ENCODE measurements around the gene DLX3.
"Not testable (repeated sequence)": the region's sequence is repeated elsewhere in the genome, so short reads cannot be mapped to it uniquely, and the experiment has no call there.

Gene DLX3

GRCh38 chr17:49995055-49995738, at the start of gene DLX3:
TSS of gene DLX3 (minus strand) at chr17:49995224. CDS start at chr17:49994998, 226 bp downstream.
- no peak for DNase-seq (ENCODE audit: low read depth)

- no peak for DNase-seq (ENCODE audit: low read depth)
Measured at GRCh38 chr17:50044483-50044882, 49.5 kb upstream of the DLX3 start.

- DNase-seq (ENCODE audit: low read depth): no peak
Measured at GRCh38 chr17:50043290-50044148, 48.5 kb upstream of the DLX3 start.

GRCh38 chr17:50042211-50042610, 47.2 kb upstream of the DLX3 start:
- DNase-seq (ENCODE audit: low read depth): no peak

- not testable (repeated sequence) for DNase-seq (ENCODE audit: low read depth)
Measured at GRCh38 chr17:50040496-50040895, 45.5 kb upstream of the DLX3 start.

GRCh38 chr17:50039058-50039457, 44.0 kb upstream of the DLX3 start:
- DNase-seq (ENCODE audit: low read depth): no peak

- no peak for DNase-seq (ENCODE audit: low read depth)
Measured at GRCh38 chr17:50037321-50038107, 42.5 kb upstream of the DLX3 start.

GRCh38 chr17:50036455-50037261, 41.6 kb upstream of the DLX3 start:
- DNase-seq (ENCODE audit: low read depth): no peak

- DNase-seq (ENCODE audit: low read depth): no peak
Measured at GRCh38 chr17:50035945-50036344, 40.9 kb upstream of the DLX3 start.

GRCh38 chr17:50035421-50035879, 40.4 kb upstream of the DLX3 start:
- no peak for DNase-seq (ENCODE audit: low read depth)

- DNase-seq (ENCODE audit: low read depth): no peak
Measured at GRCh38 chr17:50034498-50035364, 39.7 kb upstream of the DLX3 start.

- DNase-seq (ENCODE audit: low read depth): no peak
Measured at GRCh38 chr17:50033316-50033715, 38.3 kb upstream of the DLX3 start.

GRCh38 chr17:50029185-50029584, 34.2 kb upstream of the DLX3 start:
- no peak for DNase-seq (ENCODE audit: low read depth)

GRCh38 chr17:50028736-50029120, 33.7 kb upstream of the DLX3 start:
- DNase-seq (ENCODE audit: low read depth): no peak

GRCh38 chr17:50027881-50028735, 33.1 kb upstream of the DLX3 start:
- DNase-seq (ENCODE audit: low read depth): no peak

GRCh38 chr17:50027172-50027880, 32.3 kb upstream of the DLX3 start:
- no peak for DNase-seq (ENCODE audit: low read depth)

- peak; percentile 65 for DNase-seq (ENCODE audit: low read depth)
Measured at GRCh38 chr17:50026837-50027171, 31.8 kb upstream of the DLX3 start.

GRCh38 chr17:50026046-50026675, 31.1 kb upstream of the DLX3 start:
- DNase-seq (ENCODE audit: low read depth): no peak

GRCh38 chr17:50024808-50025207, 29.8 kb upstream of the DLX3 start:
- no peak for DNase-seq (ENCODE audit: low read depth)
